Lower leg skin (tissue), 3 donors: ENCODE measurements around the gene MAP7D3.

Experiments used
- POLR2A ChIP-seq, 2 donors: fragments of 450-650 bp; IDR thresholded peaks; one replicate each; pipeline ENCODE4 v1.6.1; 2016 to 2017; ENCODE audit warnings: antibody characterized with exemption in 2 of 2, mild to moderate bottlenecking in 1 of 2, moderate library complexity in 1 of 2
- TF ChIP-seq, protein P1 (sequence below), 3 donors: fragments of 450-650 bp; IDR thresholded peaks; one replicate each; pipeline ENCODE4 v1.5.1; 2016; ENCODE audit warnings: antibody characterized with exemption in 3 of 3, mild to moderate bottlenecking in 3 of 3, moderate library complexity in 2 of 3

DNA sequence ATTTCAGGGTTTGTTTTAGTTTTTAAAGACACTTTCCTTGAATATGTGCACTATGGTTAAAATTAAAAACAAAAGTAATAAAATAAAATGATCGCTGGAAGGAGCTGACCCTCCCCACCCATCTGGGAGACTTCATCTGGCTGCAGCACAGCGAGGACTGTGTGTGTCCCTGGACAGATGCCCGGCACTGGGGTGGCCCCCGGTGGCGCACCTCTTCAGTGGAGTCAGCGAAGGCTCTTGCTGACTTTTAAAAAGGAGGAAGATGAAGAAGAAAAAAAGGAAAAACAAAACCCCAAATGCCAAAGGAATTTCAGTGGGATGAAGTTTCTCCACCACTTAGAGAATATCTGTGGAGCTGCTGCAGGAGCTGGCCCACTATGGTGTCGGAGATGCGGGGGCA, 44.2 kb upstream of the MAP7D3 start:
- TF ChIP-seq, protein P1, sequence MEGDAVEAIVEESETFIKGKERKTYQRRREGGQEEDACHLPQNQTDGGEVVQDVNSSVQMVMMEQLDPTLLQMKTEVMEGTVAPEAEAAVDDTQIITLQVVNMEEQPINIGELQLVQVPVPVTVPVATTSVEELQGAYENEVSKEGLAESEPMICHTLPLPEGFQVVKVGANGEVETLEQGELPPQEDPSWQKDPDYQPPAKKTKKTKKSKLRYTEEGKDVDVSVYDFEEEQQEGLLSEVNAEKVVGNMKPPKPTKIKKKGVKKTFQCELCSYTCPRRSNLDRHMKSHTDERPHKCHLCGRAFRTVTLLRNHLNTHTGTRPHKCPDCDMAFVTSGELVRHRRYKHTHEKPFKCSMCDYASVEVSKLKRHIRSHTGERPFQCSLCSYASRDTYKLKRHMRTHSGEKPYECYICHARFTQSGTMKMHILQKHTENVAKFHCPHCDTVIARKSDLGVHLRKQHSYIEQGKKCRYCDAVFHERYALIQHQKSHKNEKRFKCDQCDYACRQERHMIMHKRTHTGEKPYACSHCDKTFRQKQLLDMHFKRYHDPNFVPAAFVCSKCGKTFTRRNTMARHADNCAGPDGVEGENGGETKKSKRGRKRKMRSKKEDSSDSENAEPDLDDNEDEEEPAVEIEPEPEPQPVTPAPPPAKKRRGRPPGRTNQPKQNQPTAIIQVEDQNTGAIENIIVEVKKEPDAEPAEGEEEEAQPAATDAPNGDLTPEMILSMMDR (IDR thresholded peaks at IDR 0.05), result no peak
- TF ChIP-seq POLR2A (IDR thresholded peaks at IDR 0.05), result no peak
